ENCODE data around the gene N4BP3.

DNA sequence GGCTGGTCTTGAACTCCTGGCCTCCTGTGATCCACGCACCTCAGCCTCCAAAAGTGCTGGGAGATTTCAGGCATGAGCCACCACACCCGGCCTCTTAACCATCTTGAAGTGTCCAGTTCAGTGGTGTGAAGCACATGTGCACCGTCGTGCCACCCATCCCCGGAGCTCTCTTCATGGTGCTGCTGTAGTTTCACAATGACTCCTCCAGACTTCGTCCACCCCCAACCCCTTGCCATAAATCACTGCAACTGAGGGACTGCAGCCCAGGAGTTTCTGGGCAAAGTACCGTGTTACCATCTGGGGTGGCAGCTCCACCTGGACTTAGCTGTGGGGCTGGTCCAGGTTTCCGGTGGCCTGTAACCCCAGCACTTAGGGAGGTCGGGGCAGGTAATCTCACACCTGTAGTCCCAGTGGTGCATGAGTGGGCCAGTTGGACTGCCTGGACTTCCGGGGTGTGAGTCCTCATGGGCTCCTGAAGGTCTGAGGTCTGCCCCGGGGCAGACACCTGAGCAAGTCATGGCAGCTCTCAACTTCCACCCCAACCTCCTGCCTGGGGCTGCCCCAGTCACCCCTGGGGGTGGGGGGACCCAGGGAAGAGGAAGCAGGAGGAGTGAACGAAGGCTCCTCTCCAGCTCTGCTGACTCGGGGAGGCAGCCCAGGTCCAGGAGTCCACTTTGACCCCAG lies 6.6 kb upstream of the N4BP3 start:
- TF ChIP-seq, protein P1, sequence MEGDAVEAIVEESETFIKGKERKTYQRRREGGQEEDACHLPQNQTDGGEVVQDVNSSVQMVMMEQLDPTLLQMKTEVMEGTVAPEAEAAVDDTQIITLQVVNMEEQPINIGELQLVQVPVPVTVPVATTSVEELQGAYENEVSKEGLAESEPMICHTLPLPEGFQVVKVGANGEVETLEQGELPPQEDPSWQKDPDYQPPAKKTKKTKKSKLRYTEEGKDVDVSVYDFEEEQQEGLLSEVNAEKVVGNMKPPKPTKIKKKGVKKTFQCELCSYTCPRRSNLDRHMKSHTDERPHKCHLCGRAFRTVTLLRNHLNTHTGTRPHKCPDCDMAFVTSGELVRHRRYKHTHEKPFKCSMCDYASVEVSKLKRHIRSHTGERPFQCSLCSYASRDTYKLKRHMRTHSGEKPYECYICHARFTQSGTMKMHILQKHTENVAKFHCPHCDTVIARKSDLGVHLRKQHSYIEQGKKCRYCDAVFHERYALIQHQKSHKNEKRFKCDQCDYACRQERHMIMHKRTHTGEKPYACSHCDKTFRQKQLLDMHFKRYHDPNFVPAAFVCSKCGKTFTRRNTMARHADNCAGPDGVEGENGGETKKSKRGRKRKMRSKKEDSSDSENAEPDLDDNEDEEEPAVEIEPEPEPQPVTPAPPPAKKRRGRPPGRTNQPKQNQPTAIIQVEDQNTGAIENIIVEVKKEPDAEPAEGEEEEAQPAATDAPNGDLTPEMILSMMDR (IDR thresholded peaks at IDR 0.05), result no peak
- no peak for TF ChIP-seq POLR2AphosphoS5 (IDR thresholded peaks at IDR 0.05)

All from upper lobe of left lung (tissue), 4 donors.